ENCODE measurements around the gene SDSL. TPM values are rescaled to one million over a fixed set of nuclear protein-coding genes. Genes with fewer than 3 reads are reported as not detected.

SDSL gene, protein sequence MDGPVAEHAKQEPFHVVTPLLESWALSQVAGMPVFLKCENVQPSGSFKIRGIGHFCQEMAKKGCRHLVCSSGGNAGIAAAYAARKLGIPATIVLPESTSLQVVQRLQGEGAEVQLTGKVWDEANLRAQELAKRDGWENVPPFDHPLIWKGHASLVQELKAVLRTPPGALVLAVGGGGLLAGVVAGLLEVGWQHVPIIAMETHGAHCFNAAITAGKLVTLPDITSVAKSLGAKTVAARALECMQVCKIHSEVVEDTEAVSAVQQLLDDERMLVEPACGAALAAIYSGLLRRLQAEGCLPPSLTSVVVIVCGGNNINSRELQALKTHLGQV
- 0.57 and 0.89 TPM in 2 replicates for total RNA-seq

- intact Hi-C loops (cut with micrococcal nuclease): loop anchor here (2.0 kb wide), 1 partner anchor 63 kb away; the partner anchor contains the start of gene PLBD2
Observed at GRCh38 chr12:113422030-113422885, at the start of gene SDSL. SDSL (plus strand) TSS chr12:113422380; CDS start chr12:113427983, 5,603 bp downstream.

GRCh38 chr12:113373440-113373839, 48.7 kb upstream of the SDSL start:
- intact Hi-C loops (cut with micrococcal nuclease): no loop called here

- intact Hi-C loops (cut with micrococcal nuclease): no loop called here
Observed at GRCh38 chr12:113373969-113374368, 48.2 kb upstream of the SDSL start.

GRCh38 chr12:113374823-113375428, 47.3 kb upstream of the SDSL start:
- intact Hi-C loops (cut with micrococcal nuclease): no loop called here

GRCh38 chr12:113378291-113378690, 43.9 kb upstream of the SDSL start:
- intact Hi-C loops (cut with micrococcal nuclease): no loop called here

GRCh38 chr12:113381220-113381619, 41.0 kb upstream of the SDSL start:
- intact Hi-C loops (cut with micrococcal nuclease): no loop called here

DNA sequence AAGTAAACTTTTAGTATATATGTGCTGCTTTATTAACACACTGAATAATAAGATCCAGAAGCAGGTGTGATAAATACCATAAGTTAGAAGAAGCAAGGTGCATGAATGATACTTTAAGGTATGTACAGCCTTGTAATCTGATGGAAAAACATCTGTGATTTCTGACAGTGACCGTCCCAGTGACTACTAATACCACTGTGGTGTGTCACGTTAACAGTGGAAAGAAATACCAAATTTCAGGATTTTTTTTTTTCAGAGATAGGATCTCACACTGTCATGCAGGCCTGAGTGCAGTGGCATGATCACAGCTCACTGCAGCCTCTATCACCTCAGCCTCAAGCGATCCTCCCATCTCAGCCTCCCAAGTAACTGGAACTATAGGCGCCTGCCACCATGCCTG, 40.0 kb upstream of the SDSL start:
- intact Hi-C loops (cut with micrococcal nuclease): no loop called here

DNA sequence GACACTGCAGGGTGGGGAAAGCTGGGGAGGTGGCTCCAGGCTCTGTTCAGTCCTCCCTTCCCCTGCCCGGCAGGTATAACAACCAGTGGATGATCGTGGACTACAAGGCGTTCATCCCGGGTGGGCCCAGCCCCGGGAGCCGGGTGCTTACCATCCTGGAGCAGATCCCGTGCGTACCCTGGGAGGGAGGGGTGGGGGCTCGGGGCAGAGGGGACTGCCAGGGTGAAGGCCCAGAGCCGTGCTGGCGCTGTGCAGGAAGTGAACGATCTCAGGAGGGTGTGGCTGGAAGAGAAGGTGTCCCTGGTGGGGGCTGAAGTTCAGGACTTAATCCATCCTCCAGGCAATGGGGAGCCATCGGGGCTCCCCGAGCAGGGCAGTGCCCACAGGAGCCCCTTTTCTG, 37.4 kb upstream of the SDSL start:
- intact Hi-C loops (cut with micrococcal nuclease): no loop called here

DNA sequence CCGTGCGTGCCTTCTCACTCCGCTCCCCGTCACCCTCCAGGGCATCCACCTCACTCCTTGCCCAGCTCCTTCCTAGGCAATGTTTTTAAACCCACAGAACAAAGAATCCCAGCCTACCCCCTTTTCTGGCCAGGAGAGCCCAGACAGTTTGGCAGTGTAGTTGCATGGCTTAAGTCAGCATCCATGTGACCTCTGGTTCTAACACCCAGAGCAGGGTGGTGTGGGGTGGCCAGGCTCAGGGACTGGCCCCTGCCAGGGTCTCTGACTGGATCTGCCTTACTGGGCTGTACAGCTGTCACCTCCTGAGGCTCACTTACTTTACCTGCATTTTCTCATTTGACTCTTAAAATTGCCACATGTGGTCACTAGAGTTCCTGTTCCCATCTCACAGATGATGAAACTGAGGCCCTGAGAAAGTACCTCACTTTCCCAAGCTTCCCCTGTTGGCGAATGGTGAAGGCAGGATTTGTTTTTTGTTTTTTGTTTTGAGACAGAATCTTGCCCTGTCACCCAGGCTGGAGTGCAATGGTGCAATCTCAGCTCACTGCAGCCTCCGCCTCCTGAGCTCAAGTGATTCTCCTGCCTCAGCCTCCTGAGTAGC, 36.8 kb upstream of the SDSL start:
- intact Hi-C loops (cut with micrococcal nuclease): no loop called here

- intact Hi-C loops (cut with micrococcal nuclease): no loop called here
Observed at GRCh38 chr12:113386866-113387566, 35.2 kb upstream of the SDSL start.

- intact Hi-C loops (cut with micrococcal nuclease): no loop called here
Observed at GRCh38 chr12:113387631-113388030, 34.5 kb upstream of the SDSL start.

GRCh38 chr12:113388351-113388750, 33.8 kb upstream of the SDSL start:
- intact Hi-C loops (cut with micrococcal nuclease): no loop called here

DNA sequence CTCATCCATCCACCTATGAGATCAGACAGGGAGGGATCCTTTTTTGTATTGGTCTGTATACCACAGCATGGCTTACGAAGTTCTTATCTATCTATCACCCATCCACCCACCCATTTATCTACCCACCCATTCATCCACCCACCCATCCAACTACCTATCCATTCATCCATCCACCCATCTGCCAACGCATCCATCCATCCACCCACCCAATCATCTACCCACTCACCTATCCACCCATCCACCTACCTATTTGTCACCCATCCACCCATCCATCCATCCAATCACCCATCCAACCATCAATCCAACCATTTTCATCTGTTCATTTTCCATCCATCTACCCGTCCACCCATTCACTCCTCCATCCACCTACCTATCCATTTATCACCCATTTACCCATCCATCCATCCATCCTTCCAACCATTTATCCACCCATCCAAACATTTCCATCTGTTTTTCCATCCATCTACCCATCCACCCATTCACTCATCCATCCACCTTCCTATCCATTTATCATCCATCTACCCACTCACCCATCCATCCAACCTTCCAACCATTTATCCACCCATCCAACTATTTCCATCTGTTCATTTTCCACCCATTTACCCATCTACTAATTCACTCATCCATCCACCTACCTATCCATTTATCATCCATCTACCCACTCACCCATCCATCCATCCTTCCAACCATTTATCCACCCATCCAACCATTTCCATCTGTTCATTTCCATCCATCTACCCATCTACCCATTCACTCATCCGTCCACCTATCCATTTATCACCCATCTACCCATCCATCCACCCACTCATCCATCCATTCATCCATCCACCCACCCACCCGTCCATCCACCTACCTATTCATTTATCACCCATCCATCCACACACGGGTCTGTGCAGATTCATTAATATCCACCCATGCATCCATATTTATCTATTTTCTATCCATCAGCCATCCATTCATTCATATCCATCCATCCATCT, 31.8 kb upstream of the SDSL start:
- intact Hi-C loops (cut with micrococcal nuclease): no loop called here

DNA sequence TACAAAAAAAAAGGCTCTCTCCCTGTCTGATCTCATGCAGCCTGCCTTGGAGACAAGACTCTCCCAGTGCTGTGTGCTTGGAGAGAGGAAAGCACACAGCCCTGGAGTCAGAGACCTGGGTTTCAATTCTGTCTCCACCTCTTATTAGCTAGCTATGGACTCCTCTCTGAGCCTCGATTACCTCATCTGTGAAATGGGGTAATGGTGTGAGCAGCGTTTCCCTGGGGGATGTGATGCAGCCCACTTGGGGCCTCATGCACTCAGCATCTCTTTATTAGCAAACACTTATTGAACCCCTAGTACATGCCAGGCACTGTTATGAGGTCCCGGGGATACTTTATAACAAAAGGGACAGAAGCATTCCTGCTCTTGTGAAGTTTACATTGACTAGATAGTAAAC, 31.0 kb upstream of the SDSL start:
- intact Hi-C loops (cut with micrococcal nuclease): no loop called here

GRCh38 chr12:113391650-113392337, 30.4 kb upstream of the SDSL start:
- intact Hi-C loops (cut with micrococcal nuclease): no loop called here

GRCh38 chr12:113392520-113392919, 29.7 kb upstream of the SDSL start:
- intact Hi-C loops (cut with micrococcal nuclease): no loop called here

GRCh38 chr12:113392988-113393579, 29.1 kb upstream of the SDSL start:
- intact Hi-C loops (cut with micrococcal nuclease): no loop called here

DNA sequence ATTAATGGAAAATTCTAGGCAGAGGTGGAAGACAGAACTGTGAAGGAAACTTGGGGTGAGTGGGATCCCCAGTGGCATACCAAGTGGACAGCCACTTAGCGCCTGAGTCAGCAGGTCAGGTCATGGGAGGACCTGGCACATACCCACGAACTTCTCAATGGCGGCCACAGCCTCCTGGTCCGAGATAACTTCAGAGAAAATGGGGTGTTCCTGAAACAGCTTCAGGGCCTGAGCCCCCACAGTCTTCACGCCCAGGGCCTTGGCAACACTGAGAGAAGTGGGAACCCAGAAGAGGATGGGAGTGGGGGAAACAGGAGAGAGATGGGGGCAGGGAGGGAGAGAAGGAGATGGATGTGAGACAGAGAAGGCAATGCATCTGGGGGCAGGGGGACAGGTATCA, 28.4 kb upstream of the SDSL start:
- intact Hi-C loops (cut with micrococcal nuclease): no loop called here

- intact Hi-C loops (cut with micrococcal nuclease): no loop called here
Observed at GRCh38 chr12:113395119-113395518, 27.1 kb upstream of the SDSL start.

Data from T-helper 2 cell treated with Interferon-gamma antibody and Interleukin-4, amounts not matched to agents 100 ng/mL and 5 ng/mL, for 36 hours (primary cell).